OCI-LY1 (cell line): ENCODE results near the gene ITLN1.

Source experiments
- CTCF ChIP-seq: fragments of 200-600 bp; sonication (generic), shearing (Covaris generic); IDR thresholded peaks from 2 replicates; pipeline ENCODE4 v1.5.1; 2017; ENCODE audit warnings: mild to moderate bottlenecking, antibody characterized with exemption, low read length, moderate library complexity, mixed read lengths
- EZH2 ChIP-seq: fragments of 200-600 bp; sonication (generic), shearing (Covaris generic); IDR thresholded peaks from 2 replicates; pipeline ENCODE4 v1.8.0; 2017; ENCODE audit warnings: borderline replicate concordance, mixed run types, mild to moderate bottlenecking, antibody characterized with exemption, low read length, moderate library complexity, mixed read lengths

GRCh38 chr1:160839746-160840145 is 45.2 kb downstream of the ITLN1 start:
- TF ChIP-seq CTCF (no peak), EZH2 (no peak)
